Measurements from ENCODE around the gene FEN1. TPM values are rescaled to one million over a fixed set of nuclear protein-coding genes. Genes with fewer than 3 reads are reported as not detected.

FEN1 gene
- total and polyA plus RNA-seq, 2 experiments from 2014 or later, result 15.4 to 21.0 TPM

DNA sequence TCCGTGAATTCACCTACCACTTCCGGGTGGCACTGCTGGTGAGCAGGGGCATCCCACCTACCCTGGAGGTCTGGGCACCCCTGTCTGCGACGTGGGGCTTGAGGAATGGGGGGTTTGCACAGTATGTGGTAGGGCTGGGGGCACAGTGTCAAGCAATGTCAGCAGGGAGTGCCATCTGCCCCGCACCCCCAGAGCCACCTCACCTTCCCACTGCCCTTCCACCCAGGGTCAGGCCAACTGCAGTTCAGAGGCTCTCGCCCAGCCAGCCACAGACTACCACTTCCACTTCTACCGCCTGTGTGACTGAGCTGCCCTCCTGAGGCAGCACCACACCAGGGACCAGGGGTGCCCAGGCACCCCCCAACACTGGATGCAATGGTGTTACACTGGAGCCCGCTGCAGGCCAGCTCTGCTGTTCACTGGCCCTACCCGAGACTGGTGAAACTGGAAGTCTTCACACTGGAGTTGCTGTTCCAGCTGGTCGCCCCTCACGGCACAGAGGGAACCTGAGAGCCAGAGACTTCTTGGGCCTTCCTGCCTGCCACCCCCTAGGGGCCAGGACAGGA, 6.8 kb upstream of the FEN1 start:
- H3K4me1 ChIP-seq (ENCODE audit: insufficient read depth), result no peaks in the 10 kb centered on the region
- TF ChIP-seq EZH2 (IDR thresholded peaks at IDR 0.05; ENCODE audit: borderline replicate concordance) (no peak), EZH2phosphoT487 (IDR thresholded peaks at IDR 0.05; ENCODE audit: low read depth, severe bottlenecking, unreplicated experiment) (no peak)
- H3K4me3 ChIP-seq, result no peak overlapping the region
- no peak overlapping the region for H2AFZ ChIP-seq
- no peak overlapping the region for H3K27ac ChIP-seq
- no peak for DNase-seq (ENCODE audit: low spot score)
- no peaks in the 10 kb centered on the region for H3K9me3 ChIP-seq (ENCODE audit: low read depth)
- H4K20me1 ChIP-seq (ENCODE audit: insufficient read depth, poor library complexity, severe bottlenecking), result no peaks in the 10 kb centered on the region
- WGBS (ENCODE audit: low lambda C conversion rate, missing lambda C conversion rate), result 92% methylated on average over 11 of the region's 11 CpGs
- H3K36me3 ChIP-seq (replicated peaks; ENCODE audit: insufficient read depth, low read depth), result no peaks in the 10 kb centered on the region
- H3K9me2 ChIP-seq (replicated peaks; ENCODE audit: insufficient read depth), result no peaks in the 10 kb centered on the region
- no peak overlapping the region for H3K4me2 ChIP-seq
- no peaks in the 10 kb centered on the region for H3K27me3 ChIP-seq
- H3K79me2 ChIP-seq, result peaks cover 13% of the 10 kb centered on the region

DNA sequence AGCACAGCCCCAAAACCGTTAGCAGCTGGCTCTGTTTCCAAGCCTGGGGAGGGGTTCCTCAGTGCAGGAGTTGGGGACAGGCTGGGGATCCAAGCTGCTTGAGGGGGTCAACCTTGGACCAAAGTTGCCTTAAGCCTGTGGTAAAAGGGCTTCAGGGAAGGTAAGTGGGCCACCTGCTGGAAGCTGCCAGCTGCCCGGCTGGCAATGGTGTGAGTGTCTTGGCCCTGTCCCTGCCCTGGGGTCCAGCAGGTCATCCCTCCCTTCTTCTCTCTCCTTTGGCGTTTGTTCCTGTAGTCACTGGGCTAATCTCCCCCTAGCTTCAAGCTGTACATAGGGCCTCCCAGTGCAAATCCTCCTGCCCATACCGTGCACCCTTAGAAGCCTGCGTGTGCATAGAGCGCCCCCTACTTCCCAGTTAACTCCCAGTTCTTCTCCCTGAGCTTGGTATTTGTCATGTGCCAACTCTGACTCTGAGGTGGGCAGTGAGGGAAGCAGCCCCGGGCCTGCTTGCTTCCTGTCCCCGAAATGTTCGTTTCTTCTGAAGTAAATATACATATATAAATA, 4.7 kb upstream of the FEN1 start:
- no peak overlapping the region for H2AFZ ChIP-seq
- H3K27ac ChIP-seq, result peak overlapping the region; percentile 7
- no peaks in the 10 kb centered on the region for H3K36me3 ChIP-seq (replicated peaks; ENCODE audit: insufficient read depth, low read depth)
- peaks cover 24% of the 10 kb centered on the region for H3K79me2 ChIP-seq
- H3K9me3 ChIP-seq (ENCODE audit: low read depth), result no peaks in the 10 kb centered on the region
- H3K9me2 ChIP-seq (replicated peaks; ENCODE audit: insufficient read depth), result no peaks in the 10 kb centered on the region
- DNase-seq (ENCODE audit: low spot score), result peak; percentile 90
- H3K27me3 ChIP-seq, result no peaks in the 10 kb centered on the region
- H3K4me2 ChIP-seq, result no peak overlapping the region
- H4K20me1 ChIP-seq (ENCODE audit: insufficient read depth, poor library complexity, severe bottlenecking), result no peaks in the 10 kb centered on the region
- peaks cover 7% of the 10 kb centered on the region for H3K4me1 ChIP-seq (ENCODE audit: insufficient read depth)
- 51% methylated on average over 9 of the region's 9 CpGs for WGBS (ENCODE audit: low lambda C conversion rate, missing lambda C conversion rate)
- TF ChIP-seq, protein P1, sequence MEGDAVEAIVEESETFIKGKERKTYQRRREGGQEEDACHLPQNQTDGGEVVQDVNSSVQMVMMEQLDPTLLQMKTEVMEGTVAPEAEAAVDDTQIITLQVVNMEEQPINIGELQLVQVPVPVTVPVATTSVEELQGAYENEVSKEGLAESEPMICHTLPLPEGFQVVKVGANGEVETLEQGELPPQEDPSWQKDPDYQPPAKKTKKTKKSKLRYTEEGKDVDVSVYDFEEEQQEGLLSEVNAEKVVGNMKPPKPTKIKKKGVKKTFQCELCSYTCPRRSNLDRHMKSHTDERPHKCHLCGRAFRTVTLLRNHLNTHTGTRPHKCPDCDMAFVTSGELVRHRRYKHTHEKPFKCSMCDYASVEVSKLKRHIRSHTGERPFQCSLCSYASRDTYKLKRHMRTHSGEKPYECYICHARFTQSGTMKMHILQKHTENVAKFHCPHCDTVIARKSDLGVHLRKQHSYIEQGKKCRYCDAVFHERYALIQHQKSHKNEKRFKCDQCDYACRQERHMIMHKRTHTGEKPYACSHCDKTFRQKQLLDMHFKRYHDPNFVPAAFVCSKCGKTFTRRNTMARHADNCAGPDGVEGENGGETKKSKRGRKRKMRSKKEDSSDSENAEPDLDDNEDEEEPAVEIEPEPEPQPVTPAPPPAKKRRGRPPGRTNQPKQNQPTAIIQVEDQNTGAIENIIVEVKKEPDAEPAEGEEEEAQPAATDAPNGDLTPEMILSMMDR (IDR thresholded peaks at IDR 0.05; ENCODE audit: poor library complexity), result peak; percentile 70
- no peak for TF ChIP-seq EZH2 (IDR thresholded peaks at IDR 0.05; ENCODE audit: borderline replicate concordance)
- no peak overlapping the region for H3K4me3 ChIP-seq

DNA sequence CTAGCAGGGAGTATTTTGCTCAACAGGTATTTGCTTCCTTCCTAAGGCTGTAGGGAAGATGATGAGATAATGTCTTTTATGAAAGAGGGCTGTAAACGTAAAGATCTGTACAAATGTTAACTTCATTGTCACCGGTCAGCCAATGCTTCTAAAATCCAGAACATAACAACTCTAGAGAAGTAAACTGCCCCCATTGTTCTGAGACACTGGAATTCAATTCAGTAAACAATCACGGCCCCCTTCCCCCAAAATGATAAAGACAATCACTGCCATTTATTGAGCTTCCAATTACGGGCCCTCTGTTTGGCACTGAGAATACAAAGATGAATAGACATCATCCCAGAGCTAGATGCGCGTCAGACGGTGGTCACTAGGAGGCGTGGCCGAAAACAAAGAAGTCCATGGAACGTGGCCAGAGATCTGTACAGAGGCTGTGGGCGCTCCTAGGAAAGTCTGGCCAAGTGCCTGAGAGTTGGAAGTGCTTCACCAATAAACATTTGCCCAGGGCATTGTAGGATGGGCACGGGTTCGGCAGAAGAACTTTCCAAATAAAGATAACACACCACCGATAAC, 888 bp upstream of the FEN1 start:
- H3K9me3 ChIP-seq (ENCODE audit: low read depth), result no peaks in the 10 kb centered on the region
- peaks cover 14% of the 10 kb centered on the region for H3K4me1 ChIP-seq (ENCODE audit: insufficient read depth)

More for the DNA sequence above, 888 bp upstream of the FEN1 start:
- peak overlapping the region; percentile 82 for H3K4me2 ChIP-seq
- peak overlapping the region; percentile 99 for H3K27ac ChIP-seq
- H2AFZ ChIP-seq, result peak overlapping the region; percentile 89
- no peaks in the 10 kb centered on the region for H3K27me3 ChIP-seq
- 5% methylated on average over 14 of the region's 14 CpGs for WGBS (ENCODE audit: low lambda C conversion rate, missing lambda C conversion rate)
- H3K4me3 ChIP-seq, result peak overlapping the region; percentile 72
- TF ChIP-seq EZH2 (IDR thresholded peaks at IDR 0.05; ENCODE audit: borderline replicate concordance) (no peak), EZH2phosphoT487 (IDR thresholded peaks at IDR 0.05; ENCODE audit: low read depth, severe bottlenecking, unreplicated experiment) (no peak)
- TF ChIP-seq, protein P1 (IDR thresholded peaks at IDR 0.05; ENCODE audit: poor library complexity), result peak; percentile 2
- H3K36me3 ChIP-seq (replicated peaks; ENCODE audit: insufficient read depth, low read depth), result no peaks in the 10 kb centered on the region
- no peaks in the 10 kb centered on the region for H4K20me1 ChIP-seq (ENCODE audit: insufficient read depth, poor library complexity, severe bottlenecking)
- H3K9me2 ChIP-seq (replicated peaks; ENCODE audit: insufficient read depth), result no peaks in the 10 kb centered on the region
- peak; percentile 93 for DNase-seq (ENCODE audit: low spot score)
- H3K79me2 ChIP-seq, result peaks cover 54% of the 10 kb centered on the region
